Measurements from ENCODE around the gene P4HTM.
A peak's percentile ranks its signal among the peaks of the same experiment; 100 is the strongest.

P4HTM gene

DNA sequence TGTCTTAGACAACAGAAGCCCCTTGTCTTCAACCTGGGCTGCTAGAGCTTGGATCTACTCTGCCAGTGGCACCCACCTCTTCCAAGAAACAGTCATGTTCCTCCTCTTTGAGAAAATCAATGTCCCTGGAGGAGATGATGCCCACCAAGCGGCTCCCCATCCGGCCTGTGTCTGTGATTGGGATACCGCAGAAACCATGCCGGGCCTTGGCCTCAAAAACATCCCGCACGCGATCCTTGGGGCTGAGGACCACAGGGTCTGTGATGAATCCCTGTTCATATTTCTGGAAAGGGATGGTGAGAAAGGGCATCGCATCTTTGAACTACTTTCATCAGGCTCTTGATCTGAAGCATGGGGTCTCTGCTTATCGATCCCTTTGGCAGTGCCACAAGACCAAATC is 37.6 kb downstream of the P4HTM start:
- Histone ChIP-seq H3K27ac (replicated peaks) (no peak overlapping the region), H3K4me3 (replicated peaks; ENCODE audit: insufficient read depth, low read length) (no peak overlapping the region), H3K27me3 (ENCODE audit: insufficient read depth, poor library complexity, severe bottlenecking) (no peaks in the 10 kb centered on the region)
- TF ChIP-seq, protein P1, sequence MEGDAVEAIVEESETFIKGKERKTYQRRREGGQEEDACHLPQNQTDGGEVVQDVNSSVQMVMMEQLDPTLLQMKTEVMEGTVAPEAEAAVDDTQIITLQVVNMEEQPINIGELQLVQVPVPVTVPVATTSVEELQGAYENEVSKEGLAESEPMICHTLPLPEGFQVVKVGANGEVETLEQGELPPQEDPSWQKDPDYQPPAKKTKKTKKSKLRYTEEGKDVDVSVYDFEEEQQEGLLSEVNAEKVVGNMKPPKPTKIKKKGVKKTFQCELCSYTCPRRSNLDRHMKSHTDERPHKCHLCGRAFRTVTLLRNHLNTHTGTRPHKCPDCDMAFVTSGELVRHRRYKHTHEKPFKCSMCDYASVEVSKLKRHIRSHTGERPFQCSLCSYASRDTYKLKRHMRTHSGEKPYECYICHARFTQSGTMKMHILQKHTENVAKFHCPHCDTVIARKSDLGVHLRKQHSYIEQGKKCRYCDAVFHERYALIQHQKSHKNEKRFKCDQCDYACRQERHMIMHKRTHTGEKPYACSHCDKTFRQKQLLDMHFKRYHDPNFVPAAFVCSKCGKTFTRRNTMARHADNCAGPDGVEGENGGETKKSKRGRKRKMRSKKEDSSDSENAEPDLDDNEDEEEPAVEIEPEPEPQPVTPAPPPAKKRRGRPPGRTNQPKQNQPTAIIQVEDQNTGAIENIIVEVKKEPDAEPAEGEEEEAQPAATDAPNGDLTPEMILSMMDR (IDR thresholded peaks at IDR 0.05; ENCODE audit: insufficient read depth, low read length) = no peak
- TF ChIP-seq SPI1 (IDR thresholded peaks at IDR 0.05; ENCODE audit: borderline replicate concordance, low read depth) = no peak
- TF ChIP-seq POLR2AphosphoS5 (IDR thresholded peaks at IDR 0.05; ENCODE audit: low read depth) = peak; percentile 12; the same call in 1 of the 2 replicates
- DNase-seq (ENCODE audit: low read depth in 1 of 2, low spot score in 1 of 2) = no peak

DNA sequence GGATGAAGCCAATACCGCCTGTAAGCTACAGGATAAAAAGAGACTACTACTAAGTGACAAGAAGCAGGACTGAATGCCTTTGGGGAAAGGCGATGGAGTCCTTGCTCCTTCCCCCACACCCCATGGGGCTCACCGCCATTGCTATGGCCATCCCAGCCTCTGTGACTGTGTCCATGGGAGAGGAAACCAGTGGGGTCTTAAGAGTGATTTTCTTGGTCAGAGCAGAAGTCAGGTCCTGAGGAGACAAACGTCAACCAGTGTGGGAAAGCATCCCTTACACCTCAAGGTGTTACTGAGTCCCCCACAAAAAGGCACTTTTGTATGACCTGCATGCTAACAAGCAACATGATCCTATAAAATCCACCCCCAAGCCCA is 38.2 kb downstream of the P4HTM start:
- no peak for TF ChIP-seq GABPA (IDR thresholded peaks at IDR 0.05; ENCODE audit: low read depth)
- TF ChIP-seq POLR2AphosphoS5 (IDR thresholded peaks at IDR 0.05; ENCODE audit: low read depth) = no peak
- TF ChIP-seq SPI1 (IDR thresholded peaks at IDR 0.05; ENCODE audit: borderline replicate concordance, low read depth) = no peak
- TF ChIP-seq, protein P1 (IDR thresholded peaks at IDR 0.05; ENCODE audit: insufficient read depth, low read length) = no peak
- TF ChIP-seq, protein P2, sequence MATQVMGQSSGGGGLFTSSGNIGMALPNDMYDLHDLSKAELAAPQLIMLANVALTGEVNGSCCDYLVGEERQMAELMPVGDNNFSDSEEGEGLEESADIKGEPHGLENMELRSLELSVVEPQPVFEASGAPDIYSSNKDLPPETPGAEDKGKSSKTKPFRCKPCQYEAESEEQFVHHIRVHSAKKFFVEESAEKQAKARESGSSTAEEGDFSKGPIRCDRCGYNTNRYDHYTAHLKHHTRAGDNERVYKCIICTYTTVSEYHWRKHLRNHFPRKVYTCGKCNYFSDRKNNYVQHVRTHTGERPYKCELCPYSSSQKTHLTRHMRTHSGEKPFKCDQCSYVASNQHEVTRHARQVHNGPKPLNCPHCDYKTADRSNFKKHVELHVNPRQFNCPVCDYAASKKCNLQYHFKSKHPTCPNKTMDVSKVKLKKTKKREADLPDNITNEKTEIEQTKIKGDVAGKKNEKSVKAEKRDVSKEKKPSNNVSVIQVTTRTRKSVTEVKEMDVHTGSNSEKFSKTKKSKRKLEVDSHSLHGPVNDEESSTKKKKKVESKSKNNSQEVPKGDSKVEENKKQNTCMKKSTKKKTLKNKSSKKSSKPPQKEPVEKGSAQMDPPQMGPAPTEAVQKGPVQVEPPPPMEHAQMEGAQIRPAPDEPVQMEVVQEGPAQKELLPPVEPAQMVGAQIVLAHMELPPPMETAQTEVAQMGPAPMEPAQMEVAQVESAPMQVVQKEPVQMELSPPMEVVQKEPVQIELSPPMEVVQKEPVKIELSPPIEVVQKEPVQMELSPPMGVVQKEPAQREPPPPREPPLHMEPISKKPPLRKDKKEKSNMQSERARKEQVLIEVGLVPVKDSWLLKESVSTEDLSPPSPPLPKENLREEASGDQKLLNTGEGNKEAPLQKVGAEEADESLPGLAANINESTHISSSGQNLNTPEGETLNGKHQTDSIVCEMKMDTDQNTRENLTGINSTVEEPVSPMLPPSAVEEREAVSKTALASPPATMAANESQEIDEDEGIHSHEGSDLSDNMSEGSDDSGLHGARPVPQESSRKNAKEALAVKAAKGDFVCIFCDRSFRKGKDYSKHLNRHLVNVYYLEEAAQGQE (IDR thresholded peaks at IDR 0.05; ENCODE audit: insufficient replicate concordance, low read depth) = no peak
- Histone ChIP-seq H3K4me3 (replicated peaks; ENCODE audit: insufficient read depth, low read length) (peak overlapping the region; percentile 72), H3K27ac (replicated peaks) (peak overlapping the region; percentile 82), H3K27me3 (ENCODE audit: insufficient read depth, poor library complexity, severe bottlenecking) (no peaks in the 10 kb centered on the region)
- no peak for DNase-seq (ENCODE audit: low read depth in 1 of 2, low spot score in 1 of 2)

DNA sequence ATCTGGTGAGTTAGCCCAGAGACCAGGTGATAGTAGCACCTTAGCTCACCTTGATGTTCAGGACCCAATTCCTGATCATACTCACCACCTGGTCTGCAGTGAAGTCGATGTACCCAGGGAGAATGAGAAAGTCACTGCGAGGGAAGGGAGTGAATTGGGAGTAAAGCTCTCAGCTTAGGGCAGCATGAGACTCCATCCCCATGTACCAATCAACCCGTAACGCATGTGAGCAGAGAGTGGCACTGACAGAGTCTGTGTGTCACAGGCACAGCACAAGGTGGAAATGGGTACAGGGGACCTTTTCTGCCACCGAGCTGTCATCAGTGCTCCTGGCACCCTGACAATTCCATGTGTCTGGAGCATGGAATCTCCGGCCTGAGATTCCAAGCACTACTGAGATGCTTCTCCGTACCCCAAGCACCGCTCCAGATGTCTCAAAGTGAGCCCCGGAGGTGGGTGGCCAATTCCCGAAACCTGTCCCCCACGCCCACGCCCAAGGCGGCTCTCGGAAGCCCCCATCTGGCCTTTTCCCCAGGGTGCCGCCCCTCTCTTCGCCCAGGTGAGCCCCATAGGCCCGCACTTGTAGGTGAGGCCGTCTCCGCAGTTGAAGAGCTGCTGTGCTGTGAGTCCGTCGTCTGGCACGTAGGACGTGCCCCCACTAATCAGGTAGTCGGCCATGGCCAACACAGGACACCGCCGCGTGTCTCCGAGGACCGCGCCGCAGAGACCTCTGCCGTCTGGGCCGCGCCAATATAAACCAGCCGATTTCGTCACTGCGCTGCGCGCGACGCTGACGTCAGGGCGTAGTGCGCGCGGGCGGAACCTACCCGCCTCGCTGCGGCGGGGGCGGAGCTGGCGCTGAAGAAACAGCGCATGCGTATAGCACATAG is 38.9 kb downstream of the P4HTM start, which contains the start of gene IMPDH2:
IMPDH2 (minus strand) TSS at position 726 of the 890 bp plus-strand sequence; CDS start at position 678, 48 bp downstream.
- peak; percentile 91 to 92 for DNase-seq (ENCODE audit: low read depth in 1 of 2, low spot score in 1 of 2)
- Histone ChIP-seq H3K27me3 (ENCODE audit: insufficient read depth, poor library complexity, severe bottlenecking) (no peaks in the 10 kb centered on the region), H3K4me3 (replicated peaks; ENCODE audit: insufficient read depth, low read length) (peak within 1 kb of the TSS; percentile 72), H3K27ac (replicated peaks) (peak within 1 kb of the TSS; percentile 82)
- TF ChIP-seq, protein P2 (IDR thresholded peaks at IDR 0.05; ENCODE audit: insufficient replicate concordance, low read depth) = peak; percentile 33
- TF ChIP-seq POLR2AphosphoS5 (IDR thresholded peaks at IDR 0.05; ENCODE audit: low read depth) (peak; percentile 99), GABPA (IDR thresholded peaks at IDR 0.05; ENCODE audit: low read depth) (no peak), SPI1 (IDR thresholded peaks at IDR 0.05; ENCODE audit: borderline replicate concordance, low read depth) (no peak)
- TF ChIP-seq, protein P1 (IDR thresholded peaks at IDR 0.05; ENCODE audit: insufficient read depth, low read length) = no peak
